GM12891 (cell line): ENCODE measurements around the gene TMEM220.
"Not testable (repeated sequence)": the region's sequence is repeated elsewhere in the genome, so short reads cannot be mapped to it uniquely, and the experiment has no call there.

Experiments
- DNase-seq: peaks from one replicate; pipeline ENCODE4 v3.0.0; 2011; ENCODE audit warnings: low spot score; ENCODE audit not compliant: insufficient read length
- FAIRE-seq: peaks from 2 replicates; lab custom pipeline; 2011; peaks lifted over from hg19 to GRCh38; lab: Jason Lieb, UNC
- PAX5 ChIP-seq: IDR thresholded peaks from 2 replicates; pipeline ENCODE4 v1.6.1; 2011; ENCODE audit warnings: low read length, moderate library complexity, mild to moderate bottlenecking; ENCODE audit not compliant: insufficient read depth, severe bottlenecking
- POLR2A ChIP-seq: IDR thresholded peaks from 2 replicates; pipeline ENCODE4 v1.6.1; 2011; ENCODE audit warnings: low read depth, low read length, control low read depth
- POLR2AphosphoS5 ChIP-seq: IDR thresholded peaks from 2 replicates; pipeline ENCODE4 v1.6.1; 2011; ENCODE audit warnings: low read depth, low read length, control low read depth
- POU2F2 ChIP-seq: IDR thresholded peaks from 2 replicates; pipeline ENCODE4 v1.6.1; 2011; ENCODE audit warnings: low read depth, mild to moderate bottlenecking, control low read depth, low read length, moderate library complexity
- SPI1 ChIP-seq: IDR thresholded peaks from 2 replicates; pipeline ENCODE4 v1.6.1; 2011; ENCODE audit warnings: low read depth, low read length, control low read depth
- TAF1 ChIP-seq: IDR thresholded peaks from 2 replicates; pipeline ENCODE4 v1.6.1; 2011; ENCODE audit warnings: low read depth, low read length, control low read depth

The TMEM220 gene

DNA sequence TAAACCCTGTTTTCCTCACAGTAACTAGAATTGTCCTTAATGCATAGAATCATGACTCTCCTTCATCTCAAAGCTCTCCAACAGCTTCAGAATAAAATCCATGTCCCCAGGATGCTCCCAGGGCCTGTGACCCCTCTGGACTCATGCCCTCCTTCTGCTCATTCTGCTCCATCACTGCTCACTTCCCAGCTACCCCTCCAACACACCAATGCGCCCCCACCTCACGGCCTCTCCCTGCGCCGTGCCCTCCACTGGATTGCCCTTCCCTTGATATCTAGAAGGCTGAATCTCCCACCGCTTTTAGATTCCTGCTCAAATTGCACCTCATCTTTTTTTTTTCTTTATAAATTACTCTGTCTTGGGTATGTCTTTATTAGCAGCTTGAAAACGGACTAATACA, 12.6 kb upstream of the TMEM220 start:
- TF ChIP-seq TAF1 (no peak), POLR2AphosphoS5 (no peak), SPI1 (no peak), PAX5 (no peak), POLR2A (no peak), POU2F2 (no peak)
- DNase-seq (no peak), FAIRE-seq (no peak)

DNA sequence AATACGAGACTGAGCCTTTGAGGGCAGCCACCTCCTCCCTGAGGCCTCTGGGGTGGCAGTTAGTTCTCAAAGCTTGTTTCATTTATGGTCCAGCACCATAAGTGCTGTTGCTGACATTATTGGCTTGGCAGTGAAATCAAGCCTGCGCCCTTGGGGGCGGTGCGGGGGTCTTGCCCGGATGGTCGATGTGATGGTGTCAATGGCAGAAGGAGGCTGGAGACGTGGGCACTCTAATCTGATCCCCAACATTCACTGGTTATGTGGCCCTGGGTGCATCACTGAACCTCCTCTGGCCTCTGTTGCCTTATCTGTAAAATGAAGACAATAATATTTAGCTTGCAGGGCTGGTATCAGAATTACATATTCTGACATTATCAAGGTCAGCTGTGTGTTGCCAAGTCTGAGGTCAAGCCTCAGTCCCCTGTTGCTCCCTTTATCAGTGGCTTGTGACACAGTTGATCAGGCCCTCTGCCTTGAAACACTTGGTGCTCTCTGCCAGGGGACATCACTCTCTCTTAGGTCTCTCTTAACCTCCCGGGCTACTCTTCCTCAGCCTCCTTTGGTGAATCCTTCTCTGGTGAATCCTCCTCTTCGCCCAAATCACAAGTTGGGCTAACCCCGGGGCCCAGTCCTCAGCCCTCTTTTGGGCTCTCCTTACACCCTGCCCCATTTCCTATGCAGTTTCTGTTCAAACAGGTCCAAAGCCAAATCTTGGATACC, 11.8 kb upstream of the TMEM220 start:
- DNase-seq, result no peak
- TF ChIP-seq PAX5 (no peak), POU2F2 (no peak), POLR2A (no peak), TAF1 (no peak), SPI1 (no peak), POLR2AphosphoS5 (no peak)
- no peak for FAIRE-seq

DNA sequence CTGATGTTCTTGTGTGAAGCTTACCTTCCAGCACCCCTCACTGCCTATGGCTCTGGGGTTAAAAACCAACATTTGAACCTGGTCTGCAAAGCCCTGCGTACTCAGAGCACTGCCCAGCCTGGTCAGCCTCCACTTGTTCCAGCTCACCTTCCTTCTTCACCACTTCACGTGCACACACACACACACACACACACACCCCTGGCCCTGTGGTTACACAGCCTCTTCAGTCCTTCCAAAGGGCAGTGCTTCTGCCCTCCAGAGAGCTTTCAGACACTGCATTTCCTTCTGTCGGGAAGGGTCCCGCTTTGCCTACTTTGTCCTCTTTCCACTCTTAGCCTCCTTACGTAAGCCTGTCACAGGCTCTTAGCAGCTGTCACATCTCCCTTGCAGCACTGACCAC, 9.6 kb upstream of the TMEM220 start:
- TF ChIP-seq POLR2AphosphoS5 (no peak), SPI1 (no peak), TAF1 (no peak), POLR2A (no peak), POU2F2 (no peak), PAX5 (no peak)
- FAIRE-seq (no peak), DNase-seq (no peak)

DNA sequence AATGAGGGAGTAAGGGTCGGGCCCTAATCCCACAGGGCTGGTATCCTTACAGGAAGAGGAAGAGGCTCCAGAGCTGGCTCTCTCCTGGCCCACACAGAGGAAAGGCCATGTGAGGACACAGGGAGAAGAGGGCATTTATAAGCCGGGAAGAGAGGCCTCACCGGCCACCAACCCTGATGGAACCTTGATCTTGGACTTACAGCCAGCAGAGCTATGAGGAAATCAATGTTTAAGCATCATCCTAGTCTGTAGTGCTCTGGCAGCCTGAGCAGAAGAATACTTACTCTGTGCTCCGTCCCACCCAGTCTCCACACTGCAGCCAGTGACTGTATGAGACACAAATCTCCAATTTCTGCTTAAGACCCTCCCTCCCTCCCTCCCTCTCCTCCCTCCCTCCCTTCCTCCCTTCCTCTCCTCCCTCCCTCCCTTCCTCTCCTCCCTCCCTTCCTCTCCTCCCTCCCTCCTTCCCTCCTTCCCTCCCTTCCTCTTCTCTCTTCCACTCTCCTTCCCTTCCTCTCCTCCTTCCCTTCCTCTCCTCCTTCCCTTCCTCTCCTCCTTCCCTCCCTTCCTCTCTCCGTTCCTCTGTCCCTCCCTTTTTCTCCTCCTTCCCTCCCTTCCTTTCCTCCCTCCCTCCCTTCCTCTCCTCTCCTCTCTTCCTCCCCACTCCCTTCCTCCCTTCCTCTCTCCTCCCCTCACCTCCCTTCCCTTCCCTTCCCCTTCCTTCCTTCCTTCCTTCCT, 8.9 kb upstream of the TMEM220 start:
- DNase-seq (no peak), FAIRE-seq (no peak)
- TF ChIP-seq POU2F2, result no peak
- TF ChIP-seq POLR2AphosphoS5, result no peak
- no peak for TF ChIP-seq POLR2A
- no peak for TF ChIP-seq SPI1
- TF ChIP-seq TAF1, result no peak
- no peak for TF ChIP-seq PAX5

DNA sequence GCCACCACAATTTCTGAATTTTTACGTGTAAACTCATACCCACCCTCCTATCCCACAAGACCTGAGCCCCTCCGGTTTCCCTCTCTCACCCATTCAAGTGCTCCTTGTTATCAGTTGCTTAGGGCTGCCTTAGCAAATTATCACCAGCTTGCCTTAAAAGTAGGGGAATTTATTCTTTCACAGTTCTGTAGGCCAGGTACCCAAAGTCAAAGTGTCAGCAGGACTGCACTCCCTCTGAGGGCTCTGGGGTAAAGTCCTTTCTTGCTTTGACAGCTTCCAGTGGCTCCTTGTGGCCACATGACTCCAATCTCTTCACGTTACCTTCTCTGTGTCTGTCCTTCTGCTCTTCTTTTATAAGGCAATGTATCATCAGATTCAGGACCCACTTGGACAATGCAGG, 7.9 kb upstream of the TMEM220 start:
- DNase-seq (no peak), FAIRE-seq (peak; percentile 5)
- TF ChIP-seq SPI1 (no peak), POU2F2 (no peak), PAX5 (no peak), POLR2A (no peak), POLR2AphosphoS5 (no peak), TAF1 (no peak)

DNA sequence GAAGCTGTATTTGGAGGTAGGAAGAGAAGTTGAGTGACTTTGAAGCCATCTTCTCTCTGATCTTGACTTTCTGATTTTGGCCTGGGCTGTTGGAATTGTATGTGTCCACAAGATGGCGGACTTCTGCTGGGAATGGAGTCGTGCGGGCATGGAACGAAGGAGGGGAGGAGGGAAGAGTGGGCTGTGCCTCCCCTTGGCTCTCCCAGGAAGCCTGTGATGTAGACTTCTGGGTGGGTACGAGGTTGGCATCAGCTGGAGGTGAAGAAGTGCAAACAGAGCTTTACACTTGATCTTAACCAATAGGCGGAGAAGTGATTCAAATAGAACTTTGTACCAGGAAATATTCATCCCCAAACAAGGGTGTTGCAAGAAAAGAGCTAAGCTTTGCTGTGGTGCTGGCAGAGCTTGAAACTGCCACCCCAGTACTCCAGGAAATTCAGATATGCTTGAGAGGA, 7.4 kb upstream of the TMEM220 start:
- TF ChIP-seq PAX5, result no peak
- no peak for TF ChIP-seq POU2F2
- no peak for TF ChIP-seq POLR2AphosphoS5
- no peak for TF ChIP-seq TAF1
- TF ChIP-seq POLR2A, result no peak
- TF ChIP-seq SPI1, result no peak
- no peak for FAIRE-seq
- DNase-seq, result no peak

DNA sequence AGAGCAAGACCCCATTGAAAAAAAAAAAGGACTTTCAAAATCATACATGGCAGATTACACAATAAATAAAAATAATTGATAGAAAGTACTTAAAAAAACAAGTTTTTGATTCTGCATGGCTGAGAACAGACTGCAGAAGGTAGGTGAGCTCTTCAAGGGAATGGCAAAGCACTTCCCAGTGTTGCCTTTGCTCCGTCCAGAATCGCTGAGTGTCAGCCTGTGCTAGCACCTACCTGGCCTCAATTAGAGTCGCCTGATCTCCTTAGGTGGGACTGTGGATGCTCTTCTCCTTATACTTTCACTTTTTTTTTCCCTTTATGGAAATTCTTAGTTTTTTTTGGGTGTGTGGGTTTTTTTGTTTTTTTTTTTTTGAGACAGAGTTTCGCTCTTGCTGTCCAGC, 6.0 kb upstream of the TMEM220 start:
- DNase-seq, result no peak
- TF ChIP-seq POLR2A, result no peak
- no peak for TF ChIP-seq SPI1
- no peak for TF ChIP-seq TAF1
- no peak for TF ChIP-seq PAX5
- no peak for TF ChIP-seq POU2F2
- no peak for TF ChIP-seq POLR2AphosphoS5
- FAIRE-seq, result no peak

DNA sequence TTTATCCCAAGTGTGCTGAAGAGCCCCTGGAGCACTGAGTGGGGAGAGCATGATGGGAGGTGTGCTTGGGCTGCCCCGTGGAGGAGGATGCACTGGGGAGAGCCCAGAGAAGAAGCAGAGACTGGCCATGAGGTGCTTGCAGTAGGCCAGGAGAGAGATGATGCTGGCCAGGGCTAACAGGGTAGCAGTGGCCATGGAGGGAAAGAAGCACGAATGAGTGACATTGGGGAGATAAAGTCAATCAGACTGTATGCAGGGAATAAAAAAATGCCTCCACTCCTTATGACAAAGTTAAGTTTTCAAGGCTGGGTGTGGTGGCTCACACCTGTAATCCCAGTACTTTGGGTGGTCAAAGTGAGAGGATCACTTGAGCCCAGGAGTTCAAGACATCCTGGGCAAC, 5.4 kb upstream of the TMEM220 start:
- FAIRE-seq (no peak), DNase-seq (no peak)
- TF ChIP-seq PAX5, result no peak

DNA sequence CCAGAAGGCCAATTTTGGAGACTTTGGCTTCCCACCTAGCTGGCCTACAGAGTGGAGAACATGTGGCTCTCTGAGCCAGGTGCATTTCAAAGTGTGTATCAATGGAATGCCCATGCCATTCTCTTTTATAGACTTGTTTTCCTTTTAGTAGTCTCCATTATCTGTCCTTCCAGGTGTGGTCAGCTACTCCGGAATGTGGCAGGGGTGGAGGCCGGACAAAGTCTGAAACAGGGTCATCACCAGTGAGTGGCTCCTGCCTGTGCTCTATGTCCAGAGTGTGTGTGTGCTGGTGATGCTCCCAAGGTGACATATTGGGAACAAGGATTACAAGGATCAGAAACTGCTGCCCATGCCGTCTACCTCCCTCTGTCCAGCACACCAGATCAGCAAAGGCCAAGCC, 3.8 kb upstream of the TMEM220 start:
- FAIRE-seq (no peak), DNase-seq (no peak)
- TF ChIP-seq POLR2AphosphoS5 (no peak), SPI1 (no peak), POU2F2 (no peak), PAX5 (no peak), TAF1 (no peak), POLR2A (no peak)

DNA sequence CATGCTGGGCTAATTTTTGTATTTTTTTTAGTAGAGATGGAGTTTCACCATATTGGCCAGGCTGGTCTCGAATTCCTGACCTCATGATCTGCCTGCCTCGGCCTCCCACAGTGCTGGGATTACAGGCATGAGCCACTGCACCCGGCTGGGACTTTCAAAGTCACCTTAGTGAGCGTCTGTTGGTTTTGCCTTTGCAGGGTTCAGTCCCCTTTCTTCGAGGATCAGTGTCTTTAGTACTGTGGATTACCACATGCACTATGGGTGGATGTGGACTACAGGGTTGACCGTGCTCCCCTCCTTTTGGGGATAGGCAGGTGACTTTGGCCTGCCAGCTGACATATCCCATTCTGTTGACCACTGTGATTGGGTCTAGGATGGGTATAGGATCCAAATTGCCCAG, 2.3 kb upstream of the TMEM220 start:
- DNase-seq, FAIRE-seq: not testable (repeated sequence)
